Esophagus muscularis mucosa (tissue), 4 donors: Measurements from ENCODE around the gene SLC25A13. TPM values are rescaled to one million over a fixed set of nuclear protein-coding genes. Genes with fewer than 3 reads are reported as not detected.

Experiments
- DNase-seq: peaks from one replicate; pipeline ENCODE4 v3.0.0-alpha.2; 2017; ENCODE audit errors: extremely low spot score
- H3K27ac ChIP-seq, 4 donors: fragments of 200-600 bp; sonication (generic); replicated peaks in 1 of 4; 1 replicate in 3 of 4; 2 replicates in 1 of 4; pipeline ENCODE4 v1.5.1; 2016 to 2019; ENCODE audit warnings: mild to moderate bottlenecking in 1 of 4
- H3K27me3 ChIP-seq, 4 donors: fragments of 200-600 bp; sonication (generic); one replicate each; pipeline versions ENCODE4 v1.5.1 to v1.6.0; 2016 to 2019
- H3K36me3 ChIP-seq, 4 donors: fragments of 200-600 bp; sonication (generic); one replicate each; pipeline ENCODE4 v1.5.1; 2016 to 2019
- H3K4me1 ChIP-seq, 4 donors: fragments of 200-600 bp; sonication (generic); one replicate each; pipeline ENCODE4 v1.5.1; 2016 to 2019
- H3K4me3 ChIP-seq, 4 donors: fragments of 200-600 bp; sonication (generic); 1 replicate in 2 of 4; 2 replicates in 2 of 4; pipeline ENCODE4 v1.5.1; 2016 to 2019; ENCODE audit warnings: mild to moderate bottlenecking in 4 of 4, moderate library complexity in 1 of 4
- H3K9me3 ChIP-seq, 4 donors: fragments of 200-600 bp; sonication (generic); 1 replicate in 3 of 4; 2 replicates in 1 of 4; pipeline ENCODE4 v1.5.1; 2016 to 2019
- EP300 ChIP-seq: sonication (generic); formaldehyde crosslinking; IDR thresholded peaks from one replicate; pipeline ENCODE4 v1.6.1; 2017; ENCODE audit warnings: antibody characterized with exemption
- POLR2A ChIP-seq: fragments of 450-650 bp; IDR thresholded peaks from one replicate; pipeline ENCODE4 v1.6.1; 2017; ENCODE audit warnings: antibody characterized with exemption, moderate library complexity, mild to moderate bottlenecking, low read depth
- POLR2AphosphoS5 ChIP-seq, 2 donors: sonication (generic); formaldehyde crosslinking; IDR thresholded peaks; one replicate each; pipeline ENCODE4 v1.6.1; 2017; ENCODE audit warnings: antibody characterized with exemption in 2 of 2
- WGBS: methylation state at CpG from one replicate; pipeline ENCODE4 v1.1.5; 2018; 5-methylcytosine and 5-hydroxymethylcytosine counted together
- intact Hi-C: fragments of 100-400 bp; cut with DNase I; formaldehyde crosslinking; loops from one replicate; pipeline ENCODE4 v1.15.1; 2023
- total RNA-seq, 4 donors: library from RNA; depleted of rRNA; stranded (reverse); fragments of >200 nt; gene quantifications; one replicate each; pipeline versions ENCODE4 v1.1.0 to v1.2.1, GENCODE V29; 2016
- TF ChIP-seq, protein P1 (sequence below), 3 experiments: fragments of 200-600 bp in 2 of 3; fragments of 450-650 bp in 1 of 3; sonication (generic) in 2 of 3; IDR thresholded peaks; one replicate each; pipeline ENCODE4 v1.5.1; 2017 to 2019; ENCODE audit warnings: antibody characterized with exemption in 3 of 3, mild to moderate bottlenecking in 2 of 3, moderate library complexity in 1 of 3

Gene SLC25A13
- total RNA-seq, 4 donors from 2014 or later = 8.6 to 17.4 (median 14.4) TPM

- 18% methylated on average over 5 of the region's 5 CpGs for WGBS
- no peak overlapping the region for H3K4me3 ChIP-seq
- no peak for TF ChIP-seq POLR2A
- no peak for TF ChIP-seq POLR2AphosphoS5 (IDR thresholded peaks at IDR 0.05)
- TF ChIP-seq, protein P1, sequence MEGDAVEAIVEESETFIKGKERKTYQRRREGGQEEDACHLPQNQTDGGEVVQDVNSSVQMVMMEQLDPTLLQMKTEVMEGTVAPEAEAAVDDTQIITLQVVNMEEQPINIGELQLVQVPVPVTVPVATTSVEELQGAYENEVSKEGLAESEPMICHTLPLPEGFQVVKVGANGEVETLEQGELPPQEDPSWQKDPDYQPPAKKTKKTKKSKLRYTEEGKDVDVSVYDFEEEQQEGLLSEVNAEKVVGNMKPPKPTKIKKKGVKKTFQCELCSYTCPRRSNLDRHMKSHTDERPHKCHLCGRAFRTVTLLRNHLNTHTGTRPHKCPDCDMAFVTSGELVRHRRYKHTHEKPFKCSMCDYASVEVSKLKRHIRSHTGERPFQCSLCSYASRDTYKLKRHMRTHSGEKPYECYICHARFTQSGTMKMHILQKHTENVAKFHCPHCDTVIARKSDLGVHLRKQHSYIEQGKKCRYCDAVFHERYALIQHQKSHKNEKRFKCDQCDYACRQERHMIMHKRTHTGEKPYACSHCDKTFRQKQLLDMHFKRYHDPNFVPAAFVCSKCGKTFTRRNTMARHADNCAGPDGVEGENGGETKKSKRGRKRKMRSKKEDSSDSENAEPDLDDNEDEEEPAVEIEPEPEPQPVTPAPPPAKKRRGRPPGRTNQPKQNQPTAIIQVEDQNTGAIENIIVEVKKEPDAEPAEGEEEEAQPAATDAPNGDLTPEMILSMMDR (IDR thresholded peaks at IDR 0.05) = no peak
- peaks cover 0 to 7% (median 2%) of the 10 kb centered on the region in 4 donors for H3K4me1 ChIP-seq
- intact Hi-C loops = no loop called here
- no peaks in the 10 kb centered on the region for H3K36me3 ChIP-seq
- H3K27me3 ChIP-seq = no peaks in the 10 kb centered on the region
- DNase-seq = peak; percentile 29
- H3K27ac ChIP-seq = no peak overlapping the region
- no peaks in the 10 kb centered on the region for H3K9me3 ChIP-seq
These were observed 24.5 kb upstream of the SLC25A13 start for GRCh38 chr7:96346293-96346953.

DNA sequence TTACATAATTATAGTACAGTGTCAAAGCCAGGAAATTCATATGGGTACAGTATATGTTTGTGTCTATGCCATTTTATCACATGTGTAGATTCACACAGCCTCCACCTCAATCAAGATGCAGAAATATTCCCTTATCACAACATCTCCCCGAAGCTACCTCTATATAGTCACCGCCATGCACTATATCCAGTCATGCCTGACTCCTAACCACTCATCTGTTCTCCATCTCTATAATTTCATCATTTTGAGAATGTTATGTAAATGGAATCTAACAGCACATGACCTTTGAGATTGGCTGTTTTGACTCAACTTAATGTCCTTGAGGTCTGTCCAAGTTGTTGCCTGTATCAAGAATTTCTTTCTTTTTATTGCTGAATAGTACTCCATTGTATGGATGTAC is 22.3 kb upstream of the SLC25A13 start:
- DNase-seq = no peak
- 91% methylated on average over 2 of the region's 2 CpGs for WGBS

GRCh38 chr7:96342049-96342448 is 20.2 kb upstream of the SLC25A13 start:
- DNase-seq = no peak
- TF ChIP-seq, protein P1 (IDR thresholded peaks at IDR 0.05) = no peak
- TF ChIP-seq EP300 (no peak), POLR2A (no peak), POLR2AphosphoS5 (IDR thresholded peaks at IDR 0.05) (no peak)
- no peaks in the 10 kb centered on the region for H3K9me3 ChIP-seq
- no peaks in the 10 kb centered on the region for H3K27me3 ChIP-seq
- no peaks in the 10 kb centered on the region for H3K36me3 ChIP-seq
- intact Hi-C loops = no loop called here
- H3K4me1 ChIP-seq = peaks cover 0 to 7% (median 2%) of the 10 kb centered on the region in 4 donors
- no peak overlapping the region for H3K4me3 ChIP-seq
- H3K27ac ChIP-seq = no peak overlapping the region
- 38% methylated on average over 1 of the region's 1 CpG for WGBS

More for the DNA sequence above, 22.3 kb upstream of the SLC25A13 start:
- intact Hi-C loops = no loop called here
- Histone ChIP-seq H3K9me3 (no peaks in the 10 kb centered on the region), H3K27ac (no peak overlapping the region), H3K4me1 (peaks cover 0 to 7% (median 2%) of the 10 kb centered on the region in 4 donors), H3K4me3 (no peak overlapping the region), H3K27me3 (no peaks in the 10 kb centered on the region), H3K36me3 (no peaks in the 10 kb centered on the region)
- no peak for TF ChIP-seq POLR2A
- TF ChIP-seq, protein P1 (IDR thresholded peaks at IDR 0.05) = no peak
- no peak for TF ChIP-seq EP300
- TF ChIP-seq POLR2AphosphoS5 (IDR thresholded peaks at IDR 0.05) = no peak

GRCh38 chr7:96337519-96337918 is 15.6 kb upstream of the SLC25A13 start:
- intact Hi-C loops = no loop called here
- H3K4me3 ChIP-seq = no peak overlapping the region
- no peaks in the 10 kb centered on the region for H3K27me3 ChIP-seq
- TF ChIP-seq POLR2AphosphoS5 (IDR thresholded peaks at IDR 0.05) = no peak
- DNase-seq = peak; percentile 24
- H3K27ac ChIP-seq = no peak overlapping the region
- no peaks in the 10 kb centered on the region for H3K4me1 ChIP-seq
- H3K36me3 ChIP-seq = no peaks in the 10 kb centered on the region
- peaks cover 0 to 4% (median 0%) of the 10 kb centered on the region in 4 donors for H3K9me3 ChIP-seq

DNA sequence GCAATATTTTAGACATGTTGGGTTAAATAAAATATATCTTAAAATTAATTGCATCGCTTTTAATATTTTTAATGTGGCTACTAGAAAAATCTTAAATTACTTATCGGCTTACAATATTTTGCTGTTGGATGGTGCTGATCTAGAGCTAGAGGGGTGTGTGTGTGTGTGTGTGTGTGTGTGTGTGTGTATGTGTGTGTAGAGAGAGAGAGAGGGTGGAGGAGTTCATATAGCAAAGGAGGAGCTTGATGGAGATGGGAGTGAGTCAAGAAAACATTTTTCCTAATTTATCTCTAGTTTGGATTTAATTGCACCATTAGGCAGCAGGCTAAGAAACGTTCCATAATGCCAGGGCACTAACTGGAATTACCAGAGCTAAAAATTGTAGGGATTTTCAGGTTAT is 10.4 kb upstream of the SLC25A13 start:
- H3K4me1 ChIP-seq = peaks cover 0 to 3% (median 0%) of the 10 kb centered on the region in 4 donors
- no peaks in the 10 kb centered on the region for H3K36me3 ChIP-seq
- H3K27me3 ChIP-seq = no peaks in the 10 kb centered on the region
- WGBS = 80% methylated on average over 3 of the region's 3 CpGs
- H3K9me3 ChIP-seq = peaks cover 0 to 4% (median 0%) of the 10 kb centered on the region in 4 donors
- intact Hi-C loops = no loop called here
- H3K4me3 ChIP-seq = no peak overlapping the region
- TF ChIP-seq, protein P1 (IDR thresholded peaks at IDR 0.05) = no peak
- no peak for TF ChIP-seq POLR2AphosphoS5 (IDR thresholded peaks at IDR 0.05)
- TF ChIP-seq EP300 = no peak
- TF ChIP-seq POLR2A = no peak
- DNase-seq = peak; percentile 14
- H3K27ac ChIP-seq = no peak overlapping the region
